AG08396 (cell line): Measurements from ENCODE around the gene PPFIA2.

Source experiments
- DNase-seq: peaks from one replicate; pipeline ENCODE4 v3.0.0; 2012; ENCODE audit warnings: low spot score, mixed read lengths

Gene PPFIA2

DNA sequence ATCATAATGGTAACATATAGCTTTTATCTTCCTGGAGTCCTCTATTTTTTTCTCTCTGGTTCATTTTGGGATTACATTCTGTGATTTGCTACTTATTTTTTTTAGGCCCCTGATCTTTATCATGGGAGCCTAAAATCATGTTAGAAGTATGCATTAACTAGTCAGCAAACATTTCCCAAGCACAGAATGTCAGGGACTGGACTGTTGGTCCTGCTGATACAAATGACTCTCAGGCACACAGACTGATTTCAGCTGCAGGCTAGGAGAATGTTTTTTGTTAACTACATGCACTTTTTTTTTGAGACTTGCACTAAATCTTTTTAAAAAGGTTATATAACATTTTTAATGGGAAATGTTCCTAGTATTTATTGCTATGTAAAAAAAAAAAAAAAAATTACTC, 550.1 kb downstream of the PPFIA2 start:
- no peak for DNase-seq

DNA sequence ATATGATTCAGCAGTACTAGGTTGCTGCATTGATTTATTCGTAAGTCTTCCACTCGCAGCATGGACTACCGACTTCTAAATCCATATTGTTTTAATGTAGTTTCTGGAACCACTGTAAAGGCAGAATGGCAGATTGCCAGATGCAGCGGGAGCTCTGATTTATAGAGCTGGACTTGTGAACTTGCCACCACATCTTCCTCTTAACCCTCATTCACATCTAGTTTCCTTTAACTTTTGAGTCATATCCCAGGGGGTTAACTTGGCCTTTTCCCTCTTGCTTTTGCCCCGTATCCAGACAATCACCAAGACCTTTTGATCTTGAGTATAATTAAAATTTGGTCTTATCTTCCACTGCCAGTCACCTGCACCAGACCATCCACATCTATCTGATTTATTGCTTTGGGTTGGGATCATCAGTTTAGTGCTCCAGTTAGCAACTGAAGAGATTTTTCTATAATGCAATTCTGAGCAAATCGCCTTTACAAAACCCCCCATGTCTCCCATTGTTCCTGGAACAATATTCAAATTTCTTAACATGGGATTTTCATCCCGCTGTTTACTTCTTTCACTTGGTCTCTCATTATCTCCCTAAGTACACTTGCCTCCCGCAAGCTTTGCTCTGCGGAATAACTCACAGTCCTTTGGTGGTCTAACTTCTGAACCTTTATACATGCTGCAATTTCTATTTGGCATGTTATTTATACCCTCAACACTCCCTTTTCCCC, 550.8 kb downstream of the PPFIA2 start:
- no peak for DNase-seq
